ENCODE measurements around the gene CALB2.
"Not testable (repeated sequence)": the region's sequence is repeated elsewhere in the genome, so short reads cannot be mapped to it uniquely, and the experiment has no call there.

The CALB2 gene

GRCh38 chr16:71358464-71358998 lies at the start of gene CALB2:
CALB2 (plus strand) TSS chr16:71358723; CDS start chr16:71358793, 70 bp downstream.
- peak; percentile 60 to 70 for DNase-seq (ENCODE audit: low read depth in 2 of 2)

- DNase-seq (ENCODE audit: low read depth in 2 of 2): no peak
Measured at GRCh38 chr16:71311553-71312158, 46.9 kb upstream of the CALB2 start.

- DNase-seq (ENCODE audit: low read depth in 2 of 2): not testable (repeated sequence)
Measured at GRCh38 chr16:71313591-71313990, 44.9 kb upstream of the CALB2 start.

GRCh38 chr16:71315269-71315668 lies 43.3 kb upstream of the CALB2 start:
- DNase-seq (ENCODE audit: low read depth in 2 of 2): no peak

GRCh38 chr16:71319999-71320398 lies 38.5 kb upstream of the CALB2 start:
- no peak for DNase-seq (ENCODE audit: low read depth in 2 of 2)

- DNase-seq (ENCODE audit: low read depth in 2 of 2): no peak
Measured at GRCh38 chr16:71327720-71328119, 30.8 kb upstream of the CALB2 start.

GRCh38 chr16:71328151-71328550 lies 30.4 kb upstream of the CALB2 start:
- no peak for DNase-seq (ENCODE audit: low read depth in 2 of 2)

- no peak for DNase-seq (ENCODE audit: low read depth in 2 of 2)
Measured at GRCh38 chr16:71337631-71338030, 20.9 kb upstream of the CALB2 start.

- no peak for DNase-seq (ENCODE audit: low read depth in 2 of 2)
Measured at GRCh38 chr16:71338193-71338592, 20.3 kb upstream of the CALB2 start.

- DNase-seq (ENCODE audit: low read depth in 2 of 2): no peak
Measured at GRCh38 chr16:71338632-71339031, 19.9 kb upstream of the CALB2 start.

GRCh38 chr16:71339236-71340171 lies 19.0 kb upstream of the CALB2 start:
- DNase-seq (ENCODE audit: low read depth in 2 of 2): no peak

GRCh38 chr16:71340406-71340805 lies 18.1 kb upstream of the CALB2 start:
- no peak for DNase-seq (ENCODE audit: low read depth in 2 of 2)

GRCh38 chr16:71341881-71342280 lies 16.6 kb upstream of the CALB2 start:
- DNase-seq (ENCODE audit: low read depth in 2 of 2): no peak

GRCh38 chr16:71343078-71343477 lies 15.4 kb upstream of the CALB2 start:
- no peak for DNase-seq (ENCODE audit: low read depth in 2 of 2)

- no peak for DNase-seq (ENCODE audit: low read depth in 2 of 2)
Measured at GRCh38 chr16:71344315-71344905, 14.1 kb upstream of the CALB2 start.

- DNase-seq (ENCODE audit: low read depth in 2 of 2): no peak
Measured at GRCh38 chr16:71345031-71345430, 13.5 kb upstream of the CALB2 start.

GRCh38 chr16:71347146-71347545 lies 11.4 kb upstream of the CALB2 start:
- no peak for DNase-seq (ENCODE audit: low read depth in 2 of 2)

GRCh38 chr16:71348262-71349085 lies 10.0 kb upstream of the CALB2 start:
- no peak for DNase-seq (ENCODE audit: low read depth in 2 of 2)

- no peak for DNase-seq (ENCODE audit: low read depth in 2 of 2)
Measured at GRCh38 chr16:71350821-71351557, 7.5 kb upstream of the CALB2 start.

GRCh38 chr16:71351558-71351901 lies 7.0 kb upstream of the CALB2 start:
- DNase-seq (ENCODE audit: low read depth in 2 of 2): no peak

- DNase-seq (ENCODE audit: low read depth in 2 of 2): no peak
Measured at GRCh38 chr16:71352466-71352865, 6.1 kb upstream of the CALB2 start.

Data from stimulated activated CD4-positive, alpha-beta T cell treated with anti-CD3 and anti-CD28 coated beads, Interleukin-1b, Interleukin-23, amount 100 ng/mL, for 4 hours (primary cell).